ENCODE results near the gene LIFR. TPM values are rescaled to one million over a fixed set of nuclear protein-coding genes. Genes with fewer than 3 reads are reported as not detected.

The LIFR gene
- total RNA-seq, 1 experiment from 2014 or later, result 10.6 TPM

DNA sequence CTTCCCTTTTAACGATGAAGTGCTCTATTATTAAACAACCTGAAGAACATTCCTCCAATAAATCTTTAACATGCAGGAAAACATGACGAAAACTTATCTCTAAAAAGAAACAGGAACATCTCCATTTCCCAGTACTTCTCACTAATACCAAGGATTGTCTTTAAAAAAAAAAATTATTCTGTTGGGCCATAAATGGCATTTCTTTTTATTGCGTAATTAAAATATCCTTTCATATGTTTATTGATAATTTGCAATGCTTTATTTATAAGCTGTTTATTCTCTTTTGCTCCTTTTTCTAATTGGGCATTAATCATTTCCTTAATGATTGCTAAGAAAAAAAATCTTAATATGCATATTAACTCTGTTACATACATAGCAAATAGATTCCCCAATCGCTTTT lies 18.9 kb downstream of the LIFR start (continued):
- TF ChIP-seq, protein P1, sequence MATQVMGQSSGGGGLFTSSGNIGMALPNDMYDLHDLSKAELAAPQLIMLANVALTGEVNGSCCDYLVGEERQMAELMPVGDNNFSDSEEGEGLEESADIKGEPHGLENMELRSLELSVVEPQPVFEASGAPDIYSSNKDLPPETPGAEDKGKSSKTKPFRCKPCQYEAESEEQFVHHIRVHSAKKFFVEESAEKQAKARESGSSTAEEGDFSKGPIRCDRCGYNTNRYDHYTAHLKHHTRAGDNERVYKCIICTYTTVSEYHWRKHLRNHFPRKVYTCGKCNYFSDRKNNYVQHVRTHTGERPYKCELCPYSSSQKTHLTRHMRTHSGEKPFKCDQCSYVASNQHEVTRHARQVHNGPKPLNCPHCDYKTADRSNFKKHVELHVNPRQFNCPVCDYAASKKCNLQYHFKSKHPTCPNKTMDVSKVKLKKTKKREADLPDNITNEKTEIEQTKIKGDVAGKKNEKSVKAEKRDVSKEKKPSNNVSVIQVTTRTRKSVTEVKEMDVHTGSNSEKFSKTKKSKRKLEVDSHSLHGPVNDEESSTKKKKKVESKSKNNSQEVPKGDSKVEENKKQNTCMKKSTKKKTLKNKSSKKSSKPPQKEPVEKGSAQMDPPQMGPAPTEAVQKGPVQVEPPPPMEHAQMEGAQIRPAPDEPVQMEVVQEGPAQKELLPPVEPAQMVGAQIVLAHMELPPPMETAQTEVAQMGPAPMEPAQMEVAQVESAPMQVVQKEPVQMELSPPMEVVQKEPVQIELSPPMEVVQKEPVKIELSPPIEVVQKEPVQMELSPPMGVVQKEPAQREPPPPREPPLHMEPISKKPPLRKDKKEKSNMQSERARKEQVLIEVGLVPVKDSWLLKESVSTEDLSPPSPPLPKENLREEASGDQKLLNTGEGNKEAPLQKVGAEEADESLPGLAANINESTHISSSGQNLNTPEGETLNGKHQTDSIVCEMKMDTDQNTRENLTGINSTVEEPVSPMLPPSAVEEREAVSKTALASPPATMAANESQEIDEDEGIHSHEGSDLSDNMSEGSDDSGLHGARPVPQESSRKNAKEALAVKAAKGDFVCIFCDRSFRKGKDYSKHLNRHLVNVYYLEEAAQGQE (IDR thresholded peaks at IDR 0.05; ENCODE audit: low read depth), result no peak
- no peak for TF ChIP-seq SRF (IDR thresholded peaks at IDR 0.05; ENCODE audit: low read depth)
- TF ChIP-seq POLR2AphosphoS5 (IDR thresholded peaks at IDR 0.05; ENCODE audit: low read depth, low read length), result no peak

DNA sequence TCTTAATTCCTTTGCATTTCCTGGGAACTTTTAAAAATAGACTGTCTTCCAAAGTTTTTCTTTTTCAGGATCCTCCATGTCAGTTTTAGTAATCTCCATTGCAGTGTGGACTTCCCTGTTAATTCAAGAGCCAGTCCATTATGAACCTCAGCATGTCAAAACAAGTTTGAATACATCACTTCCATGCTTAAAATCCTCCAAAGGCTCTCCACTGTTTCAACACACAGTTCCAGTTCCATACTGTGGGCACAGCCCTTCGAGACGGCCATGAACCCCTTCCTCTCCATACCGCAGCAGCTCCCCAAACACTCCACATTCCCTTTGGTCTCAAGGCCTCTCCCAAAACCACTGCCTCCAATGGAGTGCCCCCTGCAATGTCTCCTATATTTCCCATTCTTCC lies 19.5 kb downstream of the LIFR start:
- ChIA-PET POLR2A (no interaction called here), RAD21 (ENCODE audit: low non-redundant PET in 1 of 2, low total read pairs in 2 of 2, uncharacterized antibody in 2 of 2, unreplicated experiment in 2 of 2) (no interaction called here), CTCF (no interaction called here)
- Histone ChIP-seq H3K36me3 (ENCODE audit: control insufficient read depth in 1 of 2, insufficient read depth in 2 of 2, low read length in 2 of 2) (no peaks in the 10 kb centered on the region), H3K4me1 (ENCODE audit: control insufficient read depth in 1 of 2, insufficient read depth in 2 of 2, low read length in 2 of 2) (no peaks in the 10 kb centered on the region), H2AFZ (ENCODE audit: low read depth, low read length, poor library complexity, severe bottlenecking) (no peak overlapping the region), H3K27me3 (ENCODE audit: insufficient read depth, low read length) (no peaks in the 10 kb centered on the region), H3K9me2 (ENCODE audit: insufficient read depth) (no peaks in the 10 kb centered on the region), H4K20me1 (ENCODE audit: insufficient read depth) (no peaks in the 10 kb centered on the region), H3K27ac (ENCODE audit: low read depth, low read length) (no peak overlapping the region), H3K79me2 (ENCODE audit: insufficient read depth, low read length) (no peaks in the 10 kb centered on the region), H3K4me3 (replicated peaks in 1 of 2; ENCODE audit: low read depth in 1 of 2, low read length in 2 of 2) (no peak overlapping the region), H3K9me3 (ENCODE audit: control insufficient read depth in 1 of 2, insufficient read depth in 1 of 2, low read depth in 1 of 2, low read length in 2 of 2) (no peaks in the 10 kb centered on the region), H3K9ac (ENCODE audit: low read length) (no peak overlapping the region), H3K4me2 (ENCODE audit: low read length) (no peak overlapping the region)
- no peak for TF ChIP-seq FOSL1 (IDR thresholded peaks at IDR 0.05; ENCODE audit: low read depth)
- no peak for TF ChIP-seq SP1 (IDR thresholded peaks at IDR 0.05; ENCODE audit: low read depth)
- TF ChIP-seq EGR1 (IDR thresholded peaks at IDR 0.05; ENCODE audit: low read depth), result no peak
- TF ChIP-seq, protein P2, sequence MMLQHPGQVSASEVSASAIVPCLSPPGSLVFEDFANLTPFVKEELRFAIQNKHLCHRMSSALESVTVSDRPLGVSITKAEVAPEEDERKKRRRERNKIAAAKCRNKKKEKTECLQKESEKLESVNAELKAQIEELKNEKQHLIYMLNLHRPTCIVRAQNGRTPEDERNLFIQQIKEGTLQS (IDR thresholded peaks at IDR 0.05), result no peak
- TF ChIP-seq, protein P3, sequence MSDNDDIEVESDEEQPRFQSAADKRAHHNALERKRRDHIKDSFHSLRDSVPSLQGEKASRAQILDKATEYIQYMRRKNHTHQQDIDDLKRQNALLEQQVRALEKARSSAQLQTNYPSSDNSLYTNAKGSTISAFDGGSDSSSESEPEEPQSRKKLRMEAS (IDR thresholded peaks at IDR 0.05), result no peak
- TF ChIP-seq YY1 (IDR thresholded peaks at IDR 0.05; ENCODE audit: extremely low read depth, insufficient replicate concordance, low read depth, low read length), result no peak
- no peak for TF ChIP-seq RAD21 (IDR thresholded peaks at IDR 0.05; ENCODE audit: low read depth)
- no peak for TF ChIP-seq POLR2AphosphoS5 (IDR thresholded peaks at IDR 0.05; ENCODE audit: low read depth, low read length)
- TF ChIP-seq, protein P4, sequence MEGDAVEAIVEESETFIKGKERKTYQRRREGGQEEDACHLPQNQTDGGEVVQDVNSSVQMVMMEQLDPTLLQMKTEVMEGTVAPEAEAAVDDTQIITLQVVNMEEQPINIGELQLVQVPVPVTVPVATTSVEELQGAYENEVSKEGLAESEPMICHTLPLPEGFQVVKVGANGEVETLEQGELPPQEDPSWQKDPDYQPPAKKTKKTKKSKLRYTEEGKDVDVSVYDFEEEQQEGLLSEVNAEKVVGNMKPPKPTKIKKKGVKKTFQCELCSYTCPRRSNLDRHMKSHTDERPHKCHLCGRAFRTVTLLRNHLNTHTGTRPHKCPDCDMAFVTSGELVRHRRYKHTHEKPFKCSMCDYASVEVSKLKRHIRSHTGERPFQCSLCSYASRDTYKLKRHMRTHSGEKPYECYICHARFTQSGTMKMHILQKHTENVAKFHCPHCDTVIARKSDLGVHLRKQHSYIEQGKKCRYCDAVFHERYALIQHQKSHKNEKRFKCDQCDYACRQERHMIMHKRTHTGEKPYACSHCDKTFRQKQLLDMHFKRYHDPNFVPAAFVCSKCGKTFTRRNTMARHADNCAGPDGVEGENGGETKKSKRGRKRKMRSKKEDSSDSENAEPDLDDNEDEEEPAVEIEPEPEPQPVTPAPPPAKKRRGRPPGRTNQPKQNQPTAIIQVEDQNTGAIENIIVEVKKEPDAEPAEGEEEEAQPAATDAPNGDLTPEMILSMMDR (IDR thresholded peaks at IDR 0.05 in 2 of 3, conservative IDR thresholded peaks at IDR 0.05 in 1 of 3; ENCODE audit: borderline replicate concordance in 1 of 3, insufficient read depth in 1 of 3, low read depth in 2 of 3, low read length in 2 of 3), result no peak
- no peak for TF ChIP-seq ZFX (IDR thresholded peaks at IDR 0.05)
- no peak for ATAC-seq
- intact Hi-C loops (cut with micrococcal nuclease), result no loop called here
- no peak for DNase-seq (ENCODE audit: low read depth, low spot score)
- no TSS peak for BruUV-seq (replicated peaks)

All from HCT116 (cell line).